ENCODE measurements around the gene AOPEP.
"Not testable (repeated sequence)": the region's sequence is repeated elsewhere in the genome, so short reads cannot be mapped to it uniquely, and the experiment has no call there.

Gene AOPEP

DNA sequence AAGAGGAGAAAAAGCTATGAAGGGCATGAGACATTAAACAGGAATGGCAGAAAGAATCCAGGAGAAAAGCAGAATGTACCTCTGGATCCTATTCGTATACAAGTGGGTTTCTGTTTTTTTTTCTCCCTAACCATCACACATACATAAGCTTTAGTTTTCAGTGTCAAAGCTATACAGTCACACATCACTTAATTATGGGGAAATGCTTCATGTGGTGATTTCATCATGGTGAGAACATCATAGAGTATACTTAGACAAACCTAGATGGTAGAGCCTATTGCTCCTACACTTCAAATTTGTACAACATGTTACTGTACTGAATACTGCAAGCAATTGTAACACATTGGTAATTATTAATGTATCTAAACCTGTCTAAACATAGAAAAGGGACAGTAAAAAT is 290.6 kb downstream of the AOPEP start:
- no peak overlapping the region for H3K27ac Mint-ChIP-seq (ENCODE audit: low read depth)
- no peak overlapping the region for H3K4me3 Mint-ChIP-seq
- H3K36me3 Mint-ChIP-seq (ENCODE audit: insufficient read depth) = no peaks in the 10 kb centered on the region
- ATAC-seq (replicated peaks; ENCODE audit: extremely low read depth, poor library complexity, severe bottlenecking) (no peak), DNase-seq (ENCODE audit: low spot score in 2 of 2) (no peak)
- H3K9me3 Mint-ChIP-seq = no peaks in the 10 kb centered on the region
- no peaks in the 10 kb centered on the region for H3K27me3 Mint-ChIP-seq
- H3K4me1 Mint-ChIP-seq = no peaks in the 10 kb centered on the region

DNA sequence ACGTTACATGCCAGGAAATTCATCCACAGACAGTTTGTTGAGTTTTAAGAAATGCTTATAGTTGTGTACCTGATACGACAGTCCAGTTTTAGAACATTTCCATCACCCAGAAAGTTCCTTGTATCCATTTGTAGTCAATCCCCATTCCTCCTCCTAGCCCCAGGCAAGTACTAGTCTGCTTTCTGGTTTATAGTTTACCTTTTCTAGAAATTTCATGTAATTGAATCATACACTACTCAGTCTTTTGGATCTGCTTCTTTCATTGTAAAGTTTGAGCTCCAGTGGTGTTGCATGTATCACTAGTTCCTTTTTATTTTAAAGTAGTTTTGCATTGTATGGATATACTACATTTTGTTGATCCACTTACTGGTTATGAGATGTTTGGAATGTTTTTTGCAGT is 291.2 kb downstream of the AOPEP start:
- DNase-seq (ENCODE audit: low spot score in 2 of 2) (no peak), ATAC-seq (replicated peaks; ENCODE audit: extremely low read depth, poor library complexity, severe bottlenecking) (no peak)
- Mint-ChIP-seq H3K4me1 (no peaks in the 10 kb centered on the region), H3K27ac (ENCODE audit: low read depth) (no peak overlapping the region), H3K4me3 (no peak overlapping the region), H3K9me3 (no peaks in the 10 kb centered on the region), H3K36me3 (ENCODE audit: insufficient read depth) (no peaks in the 10 kb centered on the region), H3K27me3 (no peaks in the 10 kb centered on the region)

DNA sequence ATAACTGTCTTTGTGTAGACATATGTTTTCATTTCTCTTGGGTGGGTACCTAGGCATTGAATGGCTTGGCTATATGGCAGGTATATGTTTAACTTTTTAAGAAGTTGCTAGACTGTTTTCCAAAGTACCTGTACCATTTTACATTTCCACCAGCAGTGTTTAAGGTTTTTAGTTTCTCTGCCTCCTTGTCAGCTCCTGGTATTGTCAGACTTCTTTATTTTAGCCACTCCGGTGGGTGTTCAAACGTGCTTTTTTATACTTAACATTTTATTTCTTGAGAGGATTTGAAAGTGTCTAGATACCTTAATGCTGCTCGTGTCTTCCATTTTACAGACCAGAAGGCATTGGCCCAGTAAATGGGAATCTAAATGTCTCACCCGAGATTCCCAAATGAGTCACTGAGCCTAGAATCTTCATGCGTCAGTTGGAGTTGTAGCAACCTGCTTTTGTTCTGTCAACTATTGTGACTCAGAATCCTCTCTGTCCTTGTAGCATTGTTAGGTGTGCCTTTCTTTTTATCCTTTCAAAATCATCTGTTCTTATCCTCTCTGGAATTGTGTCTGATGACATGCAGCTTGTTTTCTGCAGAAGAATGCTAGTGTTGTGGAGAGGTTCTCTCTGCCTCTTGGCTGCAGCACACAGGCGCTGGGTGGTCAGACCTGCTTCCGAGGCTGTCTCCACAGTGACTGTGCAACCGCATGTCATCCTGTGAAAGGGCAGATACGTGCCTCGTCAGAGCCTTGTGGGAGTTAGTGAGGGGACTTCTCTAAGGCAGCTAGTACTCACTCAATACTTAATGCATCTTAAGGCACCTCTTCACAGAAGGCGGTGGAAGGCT is 291.8 kb downstream of the AOPEP start:
- Mint-ChIP-seq H3K4me3 (no peak overlapping the region), H3K27me3 (no peaks in the 10 kb centered on the region), H3K36me3 (ENCODE audit: insufficient read depth) (no peaks in the 10 kb centered on the region), H3K9me3 (no peaks in the 10 kb centered on the region), H3K4me1 (no peaks in the 10 kb centered on the region), H3K27ac (ENCODE audit: low read depth) (no peak overlapping the region)
- ATAC-seq (replicated peaks; ENCODE audit: extremely low read depth, poor library complexity, severe bottlenecking) (no peak), DNase-seq (ENCODE audit: low spot score in 2 of 2) (no peak)

DNA sequence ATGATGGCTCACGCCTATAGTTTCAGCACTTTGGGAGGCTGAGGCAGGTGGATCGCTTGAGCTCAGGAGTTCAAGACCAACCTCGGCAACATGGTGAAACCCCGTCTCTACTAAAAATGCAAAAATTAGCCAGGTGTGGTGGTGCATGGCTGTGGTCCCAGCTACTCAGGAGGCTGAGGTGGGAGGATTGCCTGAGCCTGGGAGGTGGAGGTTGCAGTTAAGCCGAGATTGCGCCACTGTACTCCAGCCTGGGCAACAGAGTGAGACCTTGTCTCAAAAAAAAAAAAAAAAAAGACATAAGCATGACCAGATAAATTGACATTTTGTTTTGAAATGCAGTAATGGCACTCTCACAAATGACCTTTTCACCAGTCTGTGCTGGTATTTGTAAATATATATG is 294.1 kb downstream of the AOPEP start:
- H3K27ac Mint-ChIP-seq (ENCODE audit: low read depth); H3K36me3 Mint-ChIP-seq (ENCODE audit: insufficient read depth); DNase-seq (ENCODE audit: low spot score in 2 of 2); H3K9me3 Mint-ChIP-seq; H3K4me1 Mint-ChIP-seq; H3K27me3 Mint-ChIP-seq; ATAC-seq (replicated peaks; ENCODE audit: extremely low read depth, poor library complexity, severe bottlenecking); H3K4me3 Mint-ChIP-seq: not testable (repeated sequence)

DNA sequence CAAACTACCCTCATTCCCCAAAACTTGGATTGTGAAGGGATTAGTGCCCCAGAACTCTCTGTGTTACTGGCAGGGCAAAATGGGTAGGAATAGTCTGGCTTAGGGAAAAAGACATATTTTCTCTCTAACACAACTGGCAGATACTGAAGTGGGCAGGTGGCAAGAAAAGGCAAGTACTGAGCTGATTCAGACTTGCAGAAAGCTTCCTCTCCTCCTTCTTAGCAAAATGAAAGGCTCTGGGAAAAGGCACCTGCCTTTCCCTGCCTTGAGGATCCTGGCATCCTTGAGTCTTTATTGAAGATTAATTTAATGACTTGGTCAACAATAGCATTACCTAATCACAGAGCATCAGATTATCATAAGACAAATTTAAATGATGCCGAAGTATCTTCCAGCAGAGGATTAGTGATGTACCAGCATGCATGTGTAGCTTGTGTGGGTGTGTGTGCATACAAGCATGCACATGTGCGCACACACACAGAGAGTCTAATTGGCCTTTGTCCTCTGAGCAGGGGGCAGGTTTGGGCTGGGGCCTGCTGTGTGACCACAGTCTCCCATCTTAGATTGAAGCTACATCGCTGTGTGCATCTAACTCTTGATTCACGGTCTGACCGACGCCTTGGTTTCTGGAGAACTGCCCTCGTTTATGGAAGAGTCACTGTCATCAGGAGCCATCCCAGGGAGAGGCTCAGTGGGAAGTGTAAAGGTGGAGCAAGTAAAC is 294.8 kb downstream of the AOPEP start:
- H3K27ac Mint-ChIP-seq (ENCODE audit: low read depth) = no peak overlapping the region

DNA sequence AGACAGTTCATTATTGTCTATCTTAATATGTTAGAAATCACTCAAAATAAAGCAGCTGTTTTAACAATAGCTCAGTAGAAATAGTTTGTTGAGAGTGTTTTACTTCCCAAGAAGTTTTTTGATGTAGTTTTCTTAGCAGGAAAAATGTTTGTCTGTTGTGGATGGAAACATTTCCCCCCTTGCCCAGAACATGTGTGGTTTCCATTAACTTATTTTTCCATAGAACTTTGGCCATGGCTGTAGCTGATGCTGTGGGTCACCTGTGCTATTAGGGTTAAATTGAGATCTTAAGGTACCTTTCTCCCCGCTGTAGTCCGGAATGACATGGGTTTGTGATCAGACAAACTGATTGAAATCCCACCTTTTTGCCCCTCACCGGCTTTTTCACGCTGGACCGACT is 296.2 kb downstream of the AOPEP start:
- DNase-seq (ENCODE audit: low spot score in 2 of 2) (no peak), ATAC-seq (replicated peaks; ENCODE audit: extremely low read depth, poor library complexity, severe bottlenecking) (no peak)
- Mint-ChIP-seq H3K27ac (ENCODE audit: low read depth) (no peak overlapping the region), H3K4me3 (no peak overlapping the region), H3K27me3 (no peaks in the 10 kb centered on the region), H3K9me3 (no peaks in the 10 kb centered on the region), H3K36me3 (ENCODE audit: insufficient read depth) (peaks cover 2% of the 10 kb centered on the region), H3K4me1 (no peaks in the 10 kb centered on the region)

More for the DNA sequence above, 294.8 kb downstream of the AOPEP start:
- DNase-seq (ENCODE audit: low spot score in 2 of 2) (no peak), ATAC-seq (replicated peaks; ENCODE audit: extremely low read depth, poor library complexity, severe bottlenecking) (no peak)
- H3K36me3 Mint-ChIP-seq (ENCODE audit: insufficient read depth) = no peaks in the 10 kb centered on the region
- H3K4me1 Mint-ChIP-seq = no peaks in the 10 kb centered on the region
- H3K27me3 Mint-ChIP-seq = no peaks in the 10 kb centered on the region
- no peak overlapping the region for H3K4me3 Mint-ChIP-seq
- no peaks in the 10 kb centered on the region for H3K9me3 Mint-ChIP-seq

DNA sequence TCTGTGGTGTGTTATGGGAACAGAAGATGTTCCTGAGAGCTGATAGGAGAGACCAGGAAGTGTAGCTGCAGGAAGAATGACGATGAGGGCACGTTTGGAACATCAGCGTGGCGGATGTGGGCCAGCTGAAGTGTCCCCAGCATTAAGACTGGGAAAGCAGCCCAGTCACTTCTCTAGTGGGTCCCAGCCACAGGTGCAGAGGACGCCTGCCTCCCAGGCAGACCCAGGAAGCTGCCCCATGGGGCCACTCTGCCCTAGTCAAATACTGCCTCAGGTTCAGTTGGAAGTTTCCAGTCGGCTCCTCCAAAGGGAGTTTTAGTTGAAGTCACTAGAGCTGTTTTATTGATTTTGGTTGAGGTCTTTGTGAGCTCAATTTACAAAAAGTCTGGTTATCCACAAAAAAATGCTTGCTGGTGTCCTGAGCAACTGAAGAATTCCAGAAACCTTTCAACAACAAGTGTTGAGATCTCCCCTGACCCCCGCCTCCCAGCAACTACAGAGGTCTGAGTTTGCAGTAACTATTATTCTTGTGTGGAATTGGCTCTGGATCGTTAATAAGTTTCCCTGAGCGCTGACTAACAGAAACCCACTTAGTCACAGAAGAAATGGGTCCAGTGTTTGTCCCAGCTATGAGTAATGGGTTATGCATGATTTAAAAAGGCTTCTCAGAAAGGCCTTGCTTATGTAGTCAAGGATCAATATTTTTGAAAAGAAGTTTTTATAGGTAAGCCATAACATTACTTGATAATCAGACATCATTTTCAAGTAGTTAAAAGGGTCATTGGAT is 296.9 kb downstream of the AOPEP start:
- no peaks in the 10 kb centered on the region for H3K27me3 Mint-ChIP-seq
- H3K4me1 Mint-ChIP-seq = no peaks in the 10 kb centered on the region
- ATAC-seq (replicated peaks; ENCODE audit: extremely low read depth, poor library complexity, severe bottlenecking) (no peak), DNase-seq (ENCODE audit: low spot score in 2 of 2) (no peak)
- peaks cover 2% of the 10 kb centered on the region for H3K36me3 Mint-ChIP-seq (ENCODE audit: insufficient read depth)
- no peaks in the 10 kb centered on the region for H3K9me3 Mint-ChIP-seq
- H3K27ac Mint-ChIP-seq (ENCODE audit: low read depth) = no peak overlapping the region
- H3K4me3 Mint-ChIP-seq = no peak overlapping the region

DNA sequence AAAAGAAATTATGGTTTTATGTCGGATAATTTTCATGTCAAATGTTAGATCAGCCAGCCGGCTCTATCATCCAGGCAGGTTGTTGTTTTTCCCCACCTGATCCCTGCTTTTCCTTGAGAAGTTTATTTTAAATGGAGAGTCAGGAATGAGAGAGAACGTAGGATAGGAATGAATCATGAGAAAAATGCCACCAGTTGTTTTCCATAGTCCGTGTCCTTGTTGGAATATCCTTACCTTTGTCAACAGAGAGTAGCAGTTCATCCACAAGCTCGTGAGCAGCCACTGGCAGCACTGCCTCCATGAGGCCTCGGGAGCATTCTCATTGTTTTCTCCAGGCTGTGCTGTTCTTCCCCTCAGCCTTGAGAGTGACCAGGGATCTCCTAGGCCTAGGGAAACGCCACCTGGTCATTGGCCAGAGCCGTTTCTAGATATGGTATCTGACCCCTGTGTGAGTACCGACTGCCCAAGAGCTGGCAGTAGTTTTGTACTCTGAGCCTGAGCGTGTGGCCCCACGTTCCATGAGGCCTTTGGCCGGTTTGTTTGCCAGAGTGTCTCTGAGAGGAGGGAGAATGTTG is 297.7 kb downstream of the AOPEP start:
- DNase-seq (ENCODE audit: low spot score in 2 of 2) (no peak), ATAC-seq (replicated peaks; ENCODE audit: extremely low read depth, poor library complexity, severe bottlenecking) (no peak)
- no peak overlapping the region for H3K27ac Mint-ChIP-seq (ENCODE audit: low read depth)
- H3K4me1 Mint-ChIP-seq = no peaks in the 10 kb centered on the region
- H3K4me3 Mint-ChIP-seq = no peak overlapping the region
- no peaks in the 10 kb centered on the region for H3K27me3 Mint-ChIP-seq
- H3K9me3 Mint-ChIP-seq = no peaks in the 10 kb centered on the region
- H3K36me3 Mint-ChIP-seq (ENCODE audit: insufficient read depth) = peaks cover 2% of the 10 kb centered on the region

DNA sequence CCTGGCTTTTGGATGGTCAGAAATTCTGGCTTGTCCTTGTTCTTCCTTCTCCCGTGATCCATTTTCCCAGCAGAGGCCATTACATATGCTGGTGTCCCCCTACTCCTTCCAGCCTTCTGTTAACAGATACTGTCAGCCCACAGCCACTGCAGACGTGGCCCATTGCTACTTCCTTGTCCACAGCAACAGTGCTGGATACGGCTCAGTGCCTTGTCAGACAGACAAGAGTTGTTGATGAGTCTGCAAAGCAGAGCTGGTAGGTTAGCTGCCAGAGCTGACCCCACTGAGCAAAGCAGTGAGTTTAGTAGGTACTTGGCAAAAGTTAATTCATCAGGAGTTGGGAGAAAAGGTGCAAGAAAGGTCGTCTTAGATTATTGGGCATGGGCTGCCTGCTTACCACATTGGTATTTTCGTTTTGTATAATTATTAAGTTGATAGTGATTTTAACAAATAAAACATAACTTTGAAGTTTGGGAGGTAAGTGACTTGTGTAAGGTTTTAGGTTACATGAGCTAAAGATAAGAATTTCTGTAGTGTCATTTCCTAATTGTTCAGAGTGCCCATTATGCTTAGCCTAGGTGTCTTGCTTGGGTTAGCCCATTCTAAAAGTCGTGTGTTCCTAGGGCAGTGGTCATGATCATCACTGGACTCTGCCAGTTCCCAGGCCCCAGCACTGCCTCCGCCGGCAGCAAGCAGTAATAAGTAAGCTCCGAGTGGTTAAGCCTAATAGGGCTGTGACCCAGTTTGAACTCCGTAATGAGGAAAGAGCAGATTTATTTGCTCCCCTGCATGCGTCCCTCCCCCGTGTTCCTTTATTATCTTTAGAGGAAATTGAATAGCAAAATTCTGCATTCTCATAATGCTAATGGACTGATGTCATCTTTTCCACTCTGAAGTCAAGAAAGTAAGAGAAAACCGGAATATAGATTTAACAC is 299.0 kb downstream of the AOPEP start:
- H3K9me3 Mint-ChIP-seq = no peaks in the 10 kb centered on the region
- no peaks in the 10 kb centered on the region for H3K27me3 Mint-ChIP-seq
- ATAC-seq (replicated peaks; ENCODE audit: extremely low read depth, poor library complexity, severe bottlenecking) = no peak
- peaks cover 2% of the 10 kb centered on the region for H3K36me3 Mint-ChIP-seq (ENCODE audit: insufficient read depth)
- no peak for DNase-seq (ENCODE audit: low spot score in 2 of 2)
- no peak overlapping the region for H3K27ac Mint-ChIP-seq (ENCODE audit: low read depth)
- no peaks in the 10 kb centered on the region for H3K4me1 Mint-ChIP-seq
- H3K4me3 Mint-ChIP-seq = no peak overlapping the region

DNA sequence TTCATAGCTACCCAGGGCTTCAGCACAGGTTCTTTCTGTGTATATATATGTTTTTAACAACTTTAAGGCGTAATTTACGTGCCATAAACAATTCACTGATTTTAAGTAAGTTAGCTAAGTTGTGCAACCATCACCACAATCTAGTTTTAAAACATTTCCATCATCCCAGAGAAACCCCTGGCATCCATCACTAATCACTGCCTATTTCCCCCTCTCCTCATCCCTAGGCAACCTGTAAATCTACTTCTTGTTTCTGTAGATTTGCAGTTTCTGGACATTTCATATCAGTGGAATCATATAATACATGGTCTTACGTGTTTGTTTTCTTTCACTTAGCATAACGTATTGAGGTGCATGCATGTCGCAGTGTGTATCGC is 299.6 kb downstream of the AOPEP start:
- no peak overlapping the region for H3K27ac Mint-ChIP-seq (ENCODE audit: low read depth)
- no peak overlapping the region for H3K4me3 Mint-ChIP-seq
- no peak for DNase-seq (ENCODE audit: low spot score in 2 of 2)
- H3K27me3 Mint-ChIP-seq = no peaks in the 10 kb centered on the region
- ATAC-seq (replicated peaks; ENCODE audit: extremely low read depth, poor library complexity, severe bottlenecking) = no peak
- H3K4me1 Mint-ChIP-seq = no peaks in the 10 kb centered on the region
- H3K36me3 Mint-ChIP-seq (ENCODE audit: insufficient read depth) = peaks cover 5% of the 10 kb centered on the region
- no peaks in the 10 kb centered on the region for H3K9me3 Mint-ChIP-seq

DNA sequence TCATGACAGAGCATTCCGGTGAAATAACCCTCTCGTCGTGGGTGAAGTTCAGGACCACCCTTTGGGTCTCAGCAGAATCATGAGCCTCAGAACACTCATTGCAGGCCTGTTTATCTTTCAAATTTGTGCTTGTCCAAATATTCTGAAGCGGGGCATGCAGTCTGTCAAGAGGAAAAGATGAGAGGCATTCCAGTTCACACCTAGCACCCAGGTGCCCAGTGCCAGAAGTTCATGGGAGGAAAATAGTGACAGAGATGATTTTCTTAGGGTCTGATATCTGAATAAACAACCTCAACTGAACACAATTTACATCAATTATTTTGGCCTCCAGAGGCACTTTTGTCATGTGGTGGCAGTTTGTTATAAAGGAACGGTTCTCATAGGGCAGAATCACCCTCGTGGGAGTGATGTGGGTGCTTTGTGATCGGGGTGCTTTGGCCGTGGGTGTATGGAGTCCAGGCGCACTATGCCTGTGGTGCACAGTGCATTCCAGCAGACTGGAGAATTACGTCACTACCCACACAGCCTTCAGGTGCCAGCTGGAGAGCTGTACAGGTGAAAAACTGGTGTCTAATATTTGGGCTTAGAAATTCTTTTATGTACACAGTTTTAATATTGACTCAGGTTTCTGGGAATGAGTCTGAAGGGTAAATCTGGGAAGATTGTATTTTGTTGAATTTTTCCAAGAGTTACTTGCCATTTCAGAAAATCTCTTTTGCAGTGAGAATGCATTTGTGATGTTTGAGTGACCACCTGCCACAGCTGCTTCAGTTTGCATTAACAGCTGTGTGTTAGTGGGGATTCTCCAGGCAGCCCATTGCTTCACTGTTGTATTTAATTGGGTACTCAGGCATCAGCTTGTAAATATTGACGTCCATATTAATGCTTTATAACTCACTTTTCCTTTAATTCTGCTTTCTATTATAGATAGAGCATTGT is 301.7 kb downstream of the AOPEP start:
- DNase-seq (ENCODE audit: low spot score in 2 of 2) (no peak), ATAC-seq (replicated peaks; ENCODE audit: extremely low read depth, poor library complexity, severe bottlenecking) (no peak)
- Mint-ChIP-seq H3K27me3 (no peaks in the 10 kb centered on the region), H3K36me3 (ENCODE audit: insufficient read depth) (peaks cover 5% of the 10 kb centered on the region), H3K27ac (ENCODE audit: low read depth) (no peak overlapping the region), H3K4me3 (no peak overlapping the region), H3K9me3 (no peaks in the 10 kb centered on the region), H3K4me1 (no peaks in the 10 kb centered on the region)

Data from central memory CD8-positive, alpha-beta T cell (primary cell).